DMS79 (cell line): ENCODE results near the gene FOXN4.

ENCODE experiments used
- DNase-seq: peaks from one replicate; lab custom pipeline; 2025; lab: John Stamatoyannopoulos, UW

FOXN4 gene

GRCh38 chr12:109279525-109279924 is 29.6 kb downstream of the FOXN4 start:
- no peak for DNase-seq

- DNase-seq: no peak
These were observed 30.2 kb downstream of the FOXN4 start for GRCh38 chr12:109278912-109279311.

GRCh38 chr12:109277899-109278762 is 31.0 kb downstream of the FOXN4 start:
- DNase-seq: no peak

GRCh38 chr12:109277255-109277898 is 31.7 kb downstream of the FOXN4 start:
- no peak for DNase-seq

GRCh38 chr12:109276160-109276559 is 32.9 kb downstream of the FOXN4 start:
- DNase-seq: no peak

GRCh38 chr12:109275173-109275572 is 33.9 kb downstream of the FOXN4 start:
- DNase-seq: no peak

- no peak for DNase-seq
These were observed 34.7 kb downstream of the FOXN4 start for GRCh38 chr12:109274381-109274780.

- peak; percentile 12 for DNase-seq
These were observed 35.7 kb downstream of the FOXN4 start for GRCh38 chr12:109273354-109273753.

- no peak for DNase-seq
These were observed 37.7 kb downstream of the FOXN4 start for GRCh38 chr12:109271418-109271817.

- no peak for DNase-seq
These were observed 38.6 kb downstream of the FOXN4 start for GRCh38 chr12:109270494-109270893.

GRCh38 chr12:109269428-109269827 is 39.7 kb downstream of the FOXN4 start:
- DNase-seq: no peak

- DNase-seq: no peak
These were observed 40.2 kb downstream of the FOXN4 start for GRCh38 chr12:109268896-109269295.

- DNase-seq: no peak
These were observed 41.7 kb downstream of the FOXN4 start for GRCh38 chr12:109267361-109267760.

GRCh38 chr12:109266106-109266879 is 42.8 kb downstream of the FOXN4 start:
- no peak for DNase-seq

GRCh38 chr12:109264943-109265650 is 44.0 kb downstream of the FOXN4 start:
- DNase-seq: no peak

GRCh38 chr12:109264095-109264942 is 44.8 kb downstream of the FOXN4 start:
- DNase-seq: no peak

- no peak for DNase-seq
These were observed 45.6 kb downstream of the FOXN4 start for GRCh38 chr12:109263439-109263838.

GRCh38 chr12:109261939-109262338 is 47.1 kb downstream of the FOXN4 start:
- DNase-seq: no peak

- no peak for DNase-seq
These were observed 48.0 kb downstream of the FOXN4 start for GRCh38 chr12:109261087-109261486.

GRCh38 chr12:109259545-109259895 is 49.6 kb downstream of the FOXN4 start:
- no peak for DNase-seq
